ENCODE data around the gene SLC5A9.
"Not testable (repeated sequence)": the region's sequence is repeated elsewhere in the genome, so short reads cannot be mapped to it uniquely, and the experiment has no call there.

Gene SLC5A9

DNA sequence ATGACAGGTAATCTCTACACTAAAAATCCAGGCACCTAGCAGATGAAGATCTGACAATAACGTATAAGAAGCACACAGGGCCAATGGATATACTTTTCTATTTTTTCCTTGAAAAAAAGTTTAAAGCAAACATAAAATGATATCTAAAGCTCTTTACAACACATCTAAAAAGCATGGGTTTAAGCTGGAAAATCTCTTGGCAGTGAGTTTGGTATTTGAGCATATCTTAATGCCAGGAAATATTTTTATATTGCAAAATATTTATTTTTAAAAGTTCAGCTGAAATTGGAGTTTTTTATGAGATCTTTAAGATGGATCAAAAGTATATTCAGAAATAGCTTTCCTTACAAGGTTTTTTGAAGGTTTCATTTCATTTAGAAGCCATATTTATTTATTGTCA is 40.5 kb downstream of the SLC5A9 start:
- Histone ChIP-seq H3K4me3 (no peak overlapping the region), H3K4me1 (no peaks in the 10 kb centered on the region), H3K9me3 (peaks cover 11% of the 10 kb centered on the region; the same call in 1 of the 2 replicates), H3K36me3 (no peaks in the 10 kb centered on the region), H3K9ac (no peak overlapping the region), H4K20me1 (no peaks in the 10 kb centered on the region), H3K27me3 (no peaks in the 10 kb centered on the region), H3K4me2 (no peak overlapping the region), H3K27ac (no peak overlapping the region)
- no peak for TF ChIP-seq Cebpa-rat (IDR thresholded peaks at IDR 0.05)

DNA sequence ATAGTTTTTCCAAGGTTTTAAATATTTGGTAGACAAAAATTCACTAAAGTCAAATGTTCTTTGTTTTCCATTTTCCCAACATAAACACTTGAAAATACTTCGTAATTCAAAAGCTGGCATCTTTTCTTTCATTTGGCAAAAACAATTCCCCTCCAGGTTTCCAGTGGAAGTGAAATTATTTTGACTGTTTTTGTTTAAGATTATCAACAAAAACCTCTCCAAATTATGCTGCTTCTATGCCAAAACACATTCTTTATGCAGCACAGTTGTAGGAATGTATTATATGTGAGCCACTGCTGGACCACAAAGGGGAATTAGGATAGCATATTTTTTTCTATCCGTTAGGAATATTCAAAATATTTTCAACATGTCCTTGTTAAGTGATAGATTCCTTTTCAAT is 44.1 kb downstream of the SLC5A9 start:
- no peak overlapping the region for H3K27ac ChIP-seq
- H3K27me3 ChIP-seq: no peaks in the 10 kb centered on the region
- H4K20me1 ChIP-seq: no peaks in the 10 kb centered on the region
- no peak overlapping the region for H3K4me3 ChIP-seq
- no peaks in the 10 kb centered on the region for H3K4me1 ChIP-seq
- no peak overlapping the region for H3K4me2 ChIP-seq
- H3K9ac ChIP-seq: no peak overlapping the region
- TF ChIP-seq Cebpa-rat (IDR thresholded peaks at IDR 0.05): no peak
- no peaks in the 10 kb centered on the region for H3K36me3 ChIP-seq
- peaks cover 11% of the 10 kb centered on the region; the same call in 1 of the 2 replicates for H3K9me3 ChIP-seq

DNA sequence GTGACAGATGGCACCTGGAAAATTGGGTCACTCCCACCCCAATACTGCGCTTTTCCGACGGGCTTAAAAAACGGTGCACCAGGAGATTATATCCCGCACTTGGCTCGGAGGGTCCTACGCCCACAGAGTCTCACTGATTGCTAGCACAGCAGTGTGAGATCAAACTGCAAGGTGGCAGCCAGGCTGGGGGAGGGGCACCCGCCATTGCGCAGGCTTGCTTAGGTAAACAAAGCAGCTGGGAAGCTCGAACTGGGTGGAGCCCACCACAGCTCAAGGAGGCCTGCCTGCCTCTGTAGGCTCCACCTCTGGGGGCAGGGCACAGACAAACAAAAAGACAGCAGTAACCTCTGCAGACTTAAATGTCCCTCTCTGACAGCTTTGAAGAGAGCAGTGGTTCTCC is 54.9 kb downstream of the SLC5A9 start:
- not testable (repeated sequence) for H4K20me1 ChIP-seq, H3K9ac ChIP-seq, H3K4me1 ChIP-seq, H3K9me3 ChIP-seq, H3K27ac ChIP-seq, H3K4me3 ChIP-seq, H3K36me3 ChIP-seq, H3K4me2 ChIP-seq, H3K27me3 ChIP-seq

DNA sequence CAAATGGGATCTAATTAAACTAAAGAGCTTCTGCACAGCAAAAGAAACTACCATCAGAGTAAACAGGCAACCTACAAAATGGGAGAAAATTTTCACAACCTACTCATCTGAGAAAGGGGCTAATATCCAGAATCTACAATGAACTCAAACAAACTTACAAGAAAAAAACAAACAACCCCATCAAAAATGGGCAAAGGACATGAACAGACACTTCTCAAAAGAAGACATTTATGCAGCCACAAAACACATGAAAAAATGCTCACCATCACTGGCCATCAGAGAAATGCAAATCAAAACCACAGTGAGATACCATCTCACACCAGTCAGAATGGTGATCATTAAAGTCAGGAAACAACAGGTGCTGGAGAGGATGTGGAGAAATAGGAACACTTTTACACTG is 59.8 kb downstream of the SLC5A9 start:
- not testable (repeated sequence) for H3K9me3 ChIP-seq, H3K4me1 ChIP-seq, H3K27me3 ChIP-seq, H3K27ac ChIP-seq, H4K20me1 ChIP-seq, H3K36me3 ChIP-seq, H3K4me3 ChIP-seq, H3K9ac ChIP-seq, H3K4me2 ChIP-seq

DNA sequence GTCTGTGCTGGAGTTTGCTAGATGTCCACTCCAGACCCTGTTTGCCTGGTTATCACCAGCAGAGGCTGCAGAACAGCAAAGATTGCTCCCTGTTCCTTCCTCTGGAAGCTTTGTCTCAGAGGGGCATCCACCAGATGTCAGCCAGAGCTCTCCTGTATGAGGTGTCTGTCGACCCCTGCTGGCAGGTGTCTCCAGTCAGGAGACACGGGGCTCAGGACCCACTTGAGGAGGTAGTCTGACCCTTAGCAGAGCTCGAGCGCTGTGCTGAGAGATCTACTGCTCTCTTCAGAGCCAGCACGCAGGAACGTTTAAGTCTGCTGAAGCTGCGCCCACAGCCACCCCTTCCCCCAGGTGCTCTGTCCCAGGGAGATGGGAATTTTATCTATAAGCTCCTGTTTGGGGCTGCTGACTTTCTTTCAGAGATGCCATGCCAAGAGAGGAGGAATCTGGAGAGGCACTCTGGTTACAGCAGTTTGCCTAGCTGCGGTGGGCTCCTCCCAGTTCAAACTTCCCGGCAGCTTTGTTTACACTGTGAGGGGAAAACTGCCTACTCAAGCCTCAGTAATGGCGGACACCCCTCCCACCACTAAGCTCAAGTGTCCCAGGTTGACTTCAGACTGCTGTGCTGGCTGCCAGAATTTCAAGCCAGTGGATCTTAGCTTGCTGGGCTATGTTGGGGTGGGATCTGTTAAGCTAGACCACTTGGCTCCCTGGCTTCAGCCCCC is 62.3 kb downstream of the SLC5A9 start:
- H3K4me3 ChIP-seq: not testable (repeated sequence)

DNA sequence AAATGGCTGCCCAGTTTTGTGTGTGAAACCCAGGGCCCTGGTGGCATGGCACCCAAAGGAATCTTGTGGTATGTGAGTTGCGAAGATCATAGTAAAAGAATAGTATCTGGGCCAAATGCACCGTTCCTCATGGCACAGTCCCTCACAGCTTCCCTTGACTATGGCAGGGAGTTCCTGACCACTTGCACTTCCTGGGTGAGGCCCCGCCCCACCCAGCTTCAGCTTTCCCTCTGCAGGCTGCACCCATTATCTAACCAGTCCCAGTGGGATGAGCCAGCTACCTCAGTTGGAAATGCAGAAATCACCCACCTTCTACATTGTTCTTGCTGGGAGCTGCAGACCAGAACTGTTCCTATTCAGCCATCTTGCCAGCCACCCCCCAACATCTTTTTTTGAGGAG is 63.0 kb downstream of the SLC5A9 start:
- no peaks in the 10 kb centered on the region for H4K20me1 ChIP-seq
- no peak overlapping the region for H3K27ac ChIP-seq
- no peak for TF ChIP-seq Cebpa-rat (IDR thresholded peaks at IDR 0.05)
- H3K9me3 ChIP-seq: peaks cover 7% of the 10 kb centered on the region; the same call in 1 of the 2 replicates
- no peaks in the 10 kb centered on the region for H3K27me3 ChIP-seq
- H3K4me3 ChIP-seq: no peak overlapping the region
- H3K4me1 ChIP-seq: no peaks in the 10 kb centered on the region
- H3K36me3 ChIP-seq: no peaks in the 10 kb centered on the region
- H3K4me2 ChIP-seq: no peak overlapping the region
- H3K9ac ChIP-seq: no peak overlapping the region

More for the DNA sequence above, 62.3 kb downstream of the SLC5A9 start:
- not testable (repeated sequence) for H3K9ac ChIP-seq, H3K9me3 ChIP-seq, H3K27ac ChIP-seq, H3K27me3 ChIP-seq, H4K20me1 ChIP-seq, H3K4me2 ChIP-seq, H3K36me3 ChIP-seq, H3K4me1 ChIP-seq

DNA sequence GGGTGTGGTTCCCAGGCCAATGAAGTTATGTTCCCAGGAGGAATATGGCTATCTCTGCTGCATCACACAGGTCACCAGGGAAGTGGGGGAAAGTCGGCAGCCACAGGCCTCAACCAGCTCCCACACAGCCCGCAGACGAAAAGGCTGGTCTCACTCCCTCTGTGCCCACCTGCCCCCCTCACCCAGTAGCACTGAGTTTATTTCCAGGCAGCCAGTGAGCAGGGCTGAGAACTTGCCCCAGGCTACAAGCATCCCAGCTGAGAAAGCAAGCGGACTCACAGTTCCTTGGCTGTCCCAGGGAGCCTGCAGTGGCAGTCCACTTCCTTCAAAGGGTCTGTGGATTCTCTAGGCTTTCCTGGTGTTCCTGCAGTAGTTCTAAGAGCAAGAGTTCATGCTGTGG is 68.9 kb downstream of the SLC5A9 start:
- Histone ChIP-seq H3K36me3 (no peaks in the 10 kb centered on the region), H3K4me3 (no peak overlapping the region), H3K4me1 (peaks cover 8% of the 10 kb centered on the region), H3K27me3 (no peaks in the 10 kb centered on the region), H3K4me2 (peak overlapping the region; percentile 35), H3K27ac (no peak overlapping the region), H4K20me1 (no peaks in the 10 kb centered on the region), H3K9ac (no peak overlapping the region), H3K9me3 (peaks cover 7% of the 10 kb centered on the region; the same call in 1 of the 2 replicates)
- TF ChIP-seq Cebpa-rat (IDR thresholded peaks at IDR 0.05): no peak

DNA sequence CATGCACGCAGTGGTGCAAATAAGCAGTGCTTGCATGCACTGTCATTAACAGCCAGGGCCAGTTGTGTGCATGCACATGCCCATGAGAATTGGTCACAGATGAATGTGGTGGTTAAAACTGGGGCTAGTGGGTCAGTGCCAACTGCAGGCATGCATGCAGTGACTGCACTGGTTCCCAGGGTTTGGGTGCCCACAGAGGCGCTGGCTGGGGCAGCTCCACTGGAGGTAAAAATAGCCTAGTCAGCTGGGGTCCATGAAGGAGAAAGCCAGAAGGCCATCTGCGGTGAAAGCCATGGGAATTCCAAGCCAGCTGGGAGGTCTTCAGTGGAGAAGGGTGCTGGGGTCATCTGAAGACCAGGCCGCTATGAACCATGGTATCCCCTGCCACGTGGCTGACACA is 70.2 kb downstream of the SLC5A9 start:
- H3K9me3 ChIP-seq: peaks cover 7% of the 10 kb centered on the region; the same call in 1 of the 2 replicates
- H3K27me3 ChIP-seq: no peaks in the 10 kb centered on the region
- no peak overlapping the region for H3K4me3 ChIP-seq
- peaks cover 8% of the 10 kb centered on the region for H3K4me1 ChIP-seq
- no peaks in the 10 kb centered on the region for H3K36me3 ChIP-seq
- H4K20me1 ChIP-seq: no peaks in the 10 kb centered on the region
- no peak overlapping the region for H3K4me2 ChIP-seq
- no peak for TF ChIP-seq Cebpa-rat (IDR thresholded peaks at IDR 0.05)
- H3K27ac ChIP-seq: no peak overlapping the region
- H3K9ac ChIP-seq: no peak overlapping the region

DNA sequence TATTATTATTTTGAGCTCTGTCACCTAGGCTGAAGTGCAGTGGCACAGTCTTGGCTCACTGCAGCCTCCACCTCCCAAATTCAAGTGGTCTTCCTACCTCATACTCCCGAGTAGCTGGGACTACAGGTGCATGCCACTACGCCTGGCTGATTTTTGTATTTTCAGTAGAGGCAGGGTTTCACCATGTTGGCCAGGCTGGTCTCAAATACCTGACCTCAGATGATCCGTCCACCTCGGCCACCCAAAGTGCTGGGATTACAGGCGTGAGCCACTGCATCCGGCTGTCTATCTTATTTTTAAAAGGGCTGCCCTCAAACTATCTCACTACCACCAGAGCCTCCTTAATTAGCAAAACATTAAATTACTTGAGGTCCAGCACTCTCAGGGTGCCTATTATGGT is 71.6 kb downstream of the SLC5A9 start:
- H3K27ac ChIP-seq, H4K20me1 ChIP-seq, H3K4me3 ChIP-seq, H3K27me3 ChIP-seq, H3K9me3 ChIP-seq, H3K4me2 ChIP-seq, H3K36me3 ChIP-seq, H3K9ac ChIP-seq, H3K4me1 ChIP-seq: not testable (repeated sequence)

DNA sequence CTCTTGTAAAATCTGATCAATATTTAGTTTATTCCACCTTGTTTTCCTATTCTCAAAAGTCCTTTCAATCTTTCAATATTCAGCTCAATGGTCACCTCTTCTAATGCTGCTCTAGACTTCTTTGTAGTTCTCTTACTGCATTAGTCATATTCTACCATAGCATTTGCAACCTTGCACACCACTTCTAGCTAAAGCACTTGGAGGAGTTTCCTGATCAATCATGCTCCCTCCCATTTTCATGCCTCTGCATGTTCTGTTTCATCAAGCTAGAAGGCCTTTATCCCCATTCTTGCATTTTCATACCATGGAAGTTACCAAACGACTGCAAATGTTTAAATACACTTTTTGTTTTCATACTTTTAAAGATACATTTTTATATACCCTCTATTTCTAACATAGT is 72.1 kb downstream of the SLC5A9 start:
- Histone ChIP-seq H3K4me2 (no peak overlapping the region), H3K27me3 (no peaks in the 10 kb centered on the region), H3K36me3 (no peaks in the 10 kb centered on the region), H3K4me3 (no peak overlapping the region), H3K9me3 (no peaks in the 10 kb centered on the region), H4K20me1 (no peaks in the 10 kb centered on the region), H3K4me1 (peaks cover 8% of the 10 kb centered on the region), H3K27ac (no peak overlapping the region), H3K9ac (no peak overlapping the region)
- no peak for TF ChIP-seq Cebpa-rat (IDR thresholded peaks at IDR 0.05)
